ENCODE measurements around the gene PALM.
"Not testable (repeated sequence)": the region's sequence is repeated elsewhere in the genome, so short reads cannot be mapped to it uniquely, and the experiment has no call there.

The PALM gene

DNA sequence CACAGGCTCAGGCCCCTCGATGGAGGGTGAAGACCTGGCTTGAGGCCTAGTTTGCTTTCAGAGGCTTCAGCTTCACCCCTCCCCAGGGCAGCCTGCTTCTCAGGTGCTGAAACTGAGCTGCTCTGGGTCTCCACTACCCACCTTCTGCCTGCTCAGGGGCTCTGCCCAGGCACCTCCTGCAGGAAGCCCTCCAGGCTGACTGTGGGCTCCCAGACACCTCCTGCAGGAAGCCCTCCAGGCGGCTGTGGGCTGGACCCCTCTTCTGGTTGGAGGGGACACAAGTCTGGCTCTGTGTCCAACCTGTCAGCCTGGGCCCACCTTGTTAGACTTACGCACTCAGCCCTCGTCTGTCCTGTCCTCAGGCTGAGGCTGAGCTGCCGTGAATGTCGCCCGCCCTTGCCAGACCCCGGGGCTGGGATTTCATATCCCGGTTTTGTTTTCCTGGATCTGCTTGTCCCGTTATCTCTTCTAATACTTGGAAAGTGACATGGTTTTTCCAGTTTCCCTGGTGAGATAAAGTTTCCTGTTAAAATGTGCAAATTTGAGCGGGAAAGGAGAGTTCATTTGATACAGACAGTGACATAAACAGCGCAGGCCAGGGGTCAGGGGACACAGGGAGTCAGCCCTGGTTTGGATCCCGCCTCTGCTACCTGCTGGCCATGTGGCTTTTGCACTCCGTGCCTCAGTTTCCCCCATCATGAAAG lies 21.4 kb downstream of the PALM start:
- no peak overlapping the region for H3K9ac ChIP-seq (ENCODE audit: low read length in 5 of 5)
- H3K4me1 ChIP-seq (ENCODE audit: control insufficient read depth in 5 of 5, insufficient read depth in 5 of 5, low read length in 5 of 5) = peaks cover 0 to 18% (median 15%) of the 10 kb centered on the region in 5 donors
- H3K36me3 ChIP-seq (ENCODE audit: control insufficient read depth in 5 of 5, insufficient read depth in 5 of 5, low read length in 5 of 5) = peaks cover 0 to 65% (median 46%) of the 10 kb centered on the region in 5 donors
- no peak overlapping the region for H3K4me3 ChIP-seq (ENCODE audit: low read depth in 1 of 5, low read length in 5 of 5)
- no peaks in the 10 kb centered on the region for H3K9me3 ChIP-seq (ENCODE audit: control insufficient read depth in 5 of 5, low read length in 5 of 5)
- no peak overlapping the region for H3K27ac ChIP-seq (ENCODE audit: low read depth, low read length)
- no peaks in the 10 kb centered on the region for H3K27me3 ChIP-seq (ENCODE audit: control insufficient read depth in 5 of 5, insufficient read depth in 4 of 5, low read length in 5 of 5)

DNA sequence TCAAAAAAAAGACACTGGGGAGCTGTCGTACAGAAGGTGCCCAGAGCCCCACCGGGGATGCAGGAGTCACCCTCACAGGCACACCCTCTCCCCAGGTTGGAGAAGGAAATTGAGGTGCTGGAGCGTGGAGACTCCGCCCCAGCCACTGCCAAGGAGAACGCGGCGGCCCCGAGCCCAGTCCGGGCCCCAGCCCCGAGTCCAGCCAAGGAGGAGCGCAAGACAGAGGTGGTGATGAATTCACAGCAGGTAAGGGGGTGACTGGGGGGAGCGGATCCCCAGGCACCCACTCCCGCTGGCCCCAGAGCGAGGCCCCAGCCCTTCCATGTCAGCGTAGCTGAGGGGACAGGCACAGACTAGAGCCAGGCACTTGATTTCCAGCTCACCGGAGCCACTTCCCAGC lies 22.3 kb downstream of the PALM start:
- Histone ChIP-seq H3K27me3 (ENCODE audit: control insufficient read depth in 5 of 5, insufficient read depth in 4 of 5, low read length in 5 of 5) (no peaks in the 10 kb centered on the region), H3K4me1 (ENCODE audit: control insufficient read depth in 5 of 5, insufficient read depth in 5 of 5, low read length in 5 of 5) (peaks cover 0 to 18% (median 15%) of the 10 kb centered on the region in 5 donors), H3K4me3 (ENCODE audit: low read depth in 1 of 5, low read length in 5 of 5) (no peak overlapping the region), H3K9me3 (ENCODE audit: control insufficient read depth in 5 of 5, low read length in 5 of 5) (no peaks in the 10 kb centered on the region), H3K9ac (ENCODE audit: low read length in 5 of 5) (no peak overlapping the region), H3K27ac (ENCODE audit: low read depth, low read length) (no peak overlapping the region), H3K36me3 (ENCODE audit: control insufficient read depth in 5 of 5, insufficient read depth in 5 of 5, low read length in 5 of 5) (peaks cover 0 to 62% (median 46%) of the 10 kb centered on the region in 5 donors)

GRCh38 chr19:732148-733069 lies 23.7 kb downstream of the PALM start:
- H3K27me3 ChIP-seq (ENCODE audit: control insufficient read depth in 5 of 5, insufficient read depth in 4 of 5, low read length in 5 of 5) = no peaks in the 10 kb centered on the region
- no peaks in the 10 kb centered on the region for H3K9me3 ChIP-seq (ENCODE audit: control insufficient read depth in 5 of 5, low read length in 5 of 5)
- H3K9ac ChIP-seq (ENCODE audit: low read length in 5 of 5) = no peak overlapping the region
- peaks cover 0 to 15% (median 13%) of the 10 kb centered on the region in 5 donors for H3K4me1 ChIP-seq (ENCODE audit: control insufficient read depth in 5 of 5, insufficient read depth in 5 of 5, low read length in 5 of 5)
- no peak overlapping the region for H3K27ac ChIP-seq (ENCODE audit: low read depth, low read length)
- H3K36me3 ChIP-seq (ENCODE audit: control insufficient read depth in 5 of 5, insufficient read depth in 5 of 5, low read length in 5 of 5) = peaks cover 0 to 65% (median 44%) of the 10 kb centered on the region in 5 donors
- H3K4me3 ChIP-seq (ENCODE audit: low read depth in 1 of 5, low read length in 5 of 5) = no peak overlapping the region

DNA sequence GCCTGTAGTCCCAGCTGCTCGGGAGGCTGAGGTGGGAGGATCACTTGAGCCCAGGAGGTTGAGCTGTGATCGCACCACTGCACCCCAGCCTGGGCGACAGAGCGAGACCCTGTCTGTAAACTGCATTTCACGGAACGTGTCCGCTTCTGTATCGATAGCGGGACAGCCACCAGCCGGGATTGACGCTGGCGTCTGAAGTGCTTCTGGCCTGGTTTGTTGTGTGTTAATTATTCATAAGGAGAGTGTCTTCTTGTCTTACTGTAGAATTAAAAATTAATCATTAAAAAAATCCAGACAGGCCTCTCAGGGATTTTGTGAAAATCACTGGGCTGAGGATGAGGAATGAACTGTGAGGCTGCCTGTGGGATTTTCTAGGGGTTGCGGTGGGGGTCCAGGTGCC lies 26.0 kb downstream of the PALM start:
- Histone ChIP-seq H3K4me3 (ENCODE audit: low read depth in 1 of 5, low read length in 5 of 5) (no peak overlapping the region), H3K27ac (ENCODE audit: low read depth, low read length) (no peak overlapping the region), H3K4me1 (ENCODE audit: control insufficient read depth in 5 of 5, insufficient read depth in 5 of 5, low read length in 5 of 5) (peaks cover 0 to 4% (median 3%) of the 10 kb centered on the region in 5 donors), H3K27me3 (ENCODE audit: control insufficient read depth in 5 of 5, insufficient read depth in 4 of 5, low read length in 5 of 5) (no peaks in the 10 kb centered on the region), H3K36me3 (ENCODE audit: control insufficient read depth in 5 of 5, insufficient read depth in 5 of 5, low read length in 5 of 5) (peaks cover 0 to 55% (median 38%) of the 10 kb centered on the region in 5 donors), H3K9me3 (ENCODE audit: control insufficient read depth in 5 of 5, low read length in 5 of 5) (no peaks in the 10 kb centered on the region), H3K9ac (ENCODE audit: low read length in 5 of 5) (no peak overlapping the region)

- H3K4me1 ChIP-seq (ENCODE audit: control insufficient read depth in 5 of 5, insufficient read depth in 5 of 5, low read length in 5 of 5) = peaks cover 0 to 4% (median 3%) of the 10 kb centered on the region in 5 donors
- H3K27ac ChIP-seq (ENCODE audit: low read depth, low read length) = no peak overlapping the region
- no peak overlapping the region for H3K4me3 ChIP-seq (ENCODE audit: low read depth in 1 of 5, low read length in 5 of 5)
- no peak overlapping the region for H3K9ac ChIP-seq (ENCODE audit: low read length in 5 of 5)
- H3K27me3 ChIP-seq (ENCODE audit: control insufficient read depth in 5 of 5, insufficient read depth in 4 of 5, low read length in 5 of 5) = no peaks in the 10 kb centered on the region
- no peaks in the 10 kb centered on the region for H3K9me3 ChIP-seq (ENCODE audit: control insufficient read depth in 5 of 5, low read length in 5 of 5)
- H3K36me3 ChIP-seq (ENCODE audit: control insufficient read depth in 5 of 5, insufficient read depth in 5 of 5, low read length in 5 of 5) = peaks cover 0 to 52% (median 35%) of the 10 kb centered on the region in 5 donors
Observed at GRCh38 chr19:736125-736524, 27.4 kb downstream of the PALM start.

DNA sequence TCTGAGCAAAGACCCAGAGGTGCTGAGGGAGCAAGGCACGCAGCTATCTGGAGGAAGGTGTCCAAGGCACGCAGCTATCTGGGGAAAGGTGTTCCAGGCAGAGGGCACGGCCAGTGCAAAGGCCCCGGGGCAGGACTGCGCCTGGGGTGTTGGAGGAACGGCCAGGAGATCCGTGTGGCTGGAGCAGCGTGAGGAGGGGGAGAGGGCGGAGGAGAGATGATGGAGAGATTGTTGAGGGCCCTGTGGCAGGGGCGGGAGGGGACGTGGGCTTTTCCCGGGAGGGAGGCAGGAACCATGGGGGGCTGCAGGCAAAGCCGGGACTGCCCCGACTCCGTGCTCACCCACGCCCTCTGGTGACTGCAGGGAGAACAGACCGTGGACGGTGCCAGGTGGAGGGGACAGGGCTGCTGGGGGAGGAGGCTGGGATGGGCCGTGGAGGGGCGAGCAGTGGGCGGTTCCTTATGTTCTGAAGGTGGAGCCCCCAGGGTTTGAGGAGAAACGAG lies 28.9 kb downstream of the PALM start:
- Histone ChIP-seq H3K27ac (ENCODE audit: low read depth, low read length) (no peak overlapping the region), H3K4me3 (ENCODE audit: low read depth in 1 of 5, low read length in 5 of 5) (no peak overlapping the region), H3K4me1 (ENCODE audit: control insufficient read depth in 5 of 5, insufficient read depth in 5 of 5, low read length in 5 of 5) (peaks cover 0 to 5% (median 3%) of the 10 kb centered on the region in 5 donors), H3K9ac (ENCODE audit: low read length in 5 of 5) (no peak overlapping the region), H3K27me3 (ENCODE audit: control insufficient read depth in 5 of 5, insufficient read depth in 4 of 5, low read length in 5 of 5) (no peaks in the 10 kb centered on the region), H3K9me3 (ENCODE audit: control insufficient read depth in 5 of 5, low read length in 5 of 5) (no peaks in the 10 kb centered on the region), H3K36me3 (ENCODE audit: control insufficient read depth in 5 of 5, insufficient read depth in 5 of 5, low read length in 5 of 5) (peaks cover 0 to 42% (median 26%) of the 10 kb centered on the region in 5 donors)

DNA sequence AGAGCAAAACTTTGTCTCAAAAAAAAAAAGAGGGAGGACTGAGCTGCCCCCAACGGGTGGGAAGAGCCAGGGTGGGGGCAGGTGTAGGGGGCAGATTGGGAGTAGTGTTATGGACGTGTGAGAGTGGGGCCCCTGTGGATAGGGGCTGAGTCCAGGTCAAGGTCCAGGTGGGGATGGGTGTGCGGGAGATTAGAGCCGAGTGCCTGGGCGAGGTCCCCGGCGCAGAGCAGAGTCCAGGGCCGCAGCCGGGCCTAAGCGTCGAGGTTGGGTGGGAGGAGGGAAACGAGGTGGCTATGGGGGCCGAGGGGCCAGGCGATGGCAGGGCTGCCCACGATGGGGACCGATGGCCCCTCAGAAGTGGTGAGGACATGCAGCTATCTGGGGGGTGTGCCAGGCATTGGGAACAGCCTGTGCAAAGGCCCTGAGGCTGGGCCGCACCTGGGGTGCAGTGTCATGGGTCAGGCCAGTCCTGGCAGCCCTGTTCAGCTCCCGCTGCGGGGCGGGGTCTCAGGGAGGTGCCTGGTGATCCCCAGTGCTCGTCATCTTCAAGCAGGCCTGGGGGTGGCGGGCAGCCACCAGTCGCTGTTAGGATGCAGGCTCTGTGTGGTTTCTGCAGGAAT lies 29.9 kb downstream of the PALM start:
- Histone ChIP-seq H3K9ac (ENCODE audit: low read length in 5 of 5) (no peak overlapping the region), H3K9me3 (ENCODE audit: control insufficient read depth in 5 of 5, low read length in 5 of 5) (peaks cover 0 to 3% (median 0%) of the 10 kb centered on the region in 5 donors), H3K4me3 (ENCODE audit: low read depth in 1 of 5, low read length in 5 of 5) (no peak overlapping the region)

DNA sequence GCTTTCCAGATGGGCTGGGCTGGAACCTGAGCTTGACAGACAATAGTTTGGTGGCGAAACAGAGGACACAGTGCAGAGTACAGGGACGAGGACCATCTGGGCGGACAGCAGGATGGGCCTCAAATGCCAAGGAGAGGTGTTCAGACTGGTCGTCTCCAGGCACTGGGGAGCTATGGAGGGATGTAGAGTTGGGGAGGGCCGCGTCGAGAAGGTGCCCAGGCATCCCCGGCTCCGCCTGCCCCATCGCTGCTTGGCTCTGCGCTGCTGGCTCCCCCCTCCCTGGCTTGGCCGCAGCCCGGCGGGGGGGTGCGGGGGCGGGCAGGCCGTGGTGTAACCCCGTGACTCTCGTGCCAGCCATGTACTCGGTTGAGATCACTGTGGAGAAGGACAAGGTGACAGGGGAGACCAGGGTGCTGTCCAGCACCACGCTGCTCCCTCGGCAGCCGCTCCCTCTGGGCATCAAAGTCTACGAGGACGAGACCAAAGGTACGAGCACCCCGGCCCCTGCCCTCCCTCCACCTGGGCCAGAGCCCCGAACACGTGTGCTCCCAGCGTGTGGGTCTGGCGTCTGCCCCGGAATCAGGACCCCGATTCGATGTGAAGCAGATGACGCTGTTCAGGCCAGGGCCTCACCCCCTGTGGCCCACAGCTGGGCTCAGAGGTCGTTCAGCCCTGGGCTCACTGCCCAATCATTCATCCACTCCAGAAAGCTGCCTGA lies 31.4 kb downstream of the PALM start:
- H3K36me3 ChIP-seq (ENCODE audit: control insufficient read depth in 5 of 5, insufficient read depth in 5 of 5, low read length in 5 of 5) = peaks cover 0 to 32% (median 25%) of the 10 kb centered on the region in 5 donors
- no peak overlapping the region for H3K9ac ChIP-seq (ENCODE audit: low read length in 5 of 5)
- H3K27ac ChIP-seq (ENCODE audit: low read depth, low read length) = no peak overlapping the region
- no peaks in the 10 kb centered on the region for H3K27me3 ChIP-seq (ENCODE audit: control insufficient read depth in 5 of 5, insufficient read depth in 4 of 5, low read length in 5 of 5)
- peaks cover 0 to 3% (median 2%) of the 10 kb centered on the region in 5 donors for H3K9me3 ChIP-seq (ENCODE audit: control insufficient read depth in 5 of 5, low read length in 5 of 5)
- H3K4me3 ChIP-seq (ENCODE audit: low read depth in 1 of 5, low read length in 5 of 5) = no peak overlapping the region
- peaks cover 0 to 11% (median 8%) of the 10 kb centered on the region in 5 donors for H3K4me1 ChIP-seq (ENCODE audit: control insufficient read depth in 5 of 5, insufficient read depth in 5 of 5, low read length in 5 of 5)

More for the DNA sequence above, 29.9 kb downstream of the PALM start:
- Histone ChIP-seq H3K36me3 (ENCODE audit: control insufficient read depth in 5 of 5, insufficient read depth in 5 of 5, low read length in 5 of 5) (peaks cover 0 to 40% (median 25%) of the 10 kb centered on the region in 5 donors), H3K27ac (ENCODE audit: low read depth, low read length) (no peak overlapping the region), H3K27me3 (ENCODE audit: control insufficient read depth in 5 of 5, insufficient read depth in 4 of 5, low read length in 5 of 5) (no peaks in the 10 kb centered on the region), H3K4me1 (ENCODE audit: control insufficient read depth in 5 of 5, insufficient read depth in 5 of 5, low read length in 5 of 5) (peaks cover 0 to 12% (median 11%) of the 10 kb centered on the region in 5 donors)

DNA sequence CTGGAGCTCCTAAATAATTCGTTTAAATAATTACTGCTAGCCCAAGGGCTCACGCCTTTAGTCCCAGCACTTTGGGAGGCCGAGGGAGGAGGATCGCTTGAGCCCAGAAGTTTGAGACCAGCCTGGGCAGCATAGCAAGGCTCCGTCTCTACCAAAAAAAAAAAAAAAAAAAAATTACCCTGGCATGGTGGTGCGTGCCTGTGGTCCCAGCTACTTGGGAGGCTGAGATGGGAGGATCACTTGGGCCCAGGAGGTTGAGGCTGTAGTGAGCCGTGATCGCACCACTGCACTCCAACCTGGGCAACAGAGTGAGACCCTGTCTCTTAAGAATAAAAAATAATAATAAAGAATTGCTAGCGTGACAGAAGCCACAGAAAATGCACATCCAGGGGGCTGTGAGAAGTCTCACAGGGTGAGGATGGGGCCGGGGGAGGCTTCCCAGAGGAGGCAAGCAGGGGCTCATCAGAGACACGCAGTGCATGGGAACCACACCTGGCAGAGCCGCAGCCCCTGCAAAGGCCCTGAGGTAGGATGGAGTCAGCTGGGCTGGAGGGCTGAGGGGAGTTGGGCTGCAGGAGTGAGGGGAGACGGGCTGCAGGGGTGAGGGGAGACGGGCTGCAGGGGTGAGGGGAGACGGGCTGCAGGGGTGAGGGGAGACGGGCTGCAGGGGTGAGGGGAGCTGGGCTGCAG lies 32.2 kb downstream of the PALM start:
- Histone ChIP-seq H3K36me3 (ENCODE audit: control insufficient read depth in 5 of 5, insufficient read depth in 5 of 5, low read length in 5 of 5) (peaks cover 0 to 30% (median 23%) of the 10 kb centered on the region in 5 donors), H3K4me1 (ENCODE audit: control insufficient read depth in 5 of 5, insufficient read depth in 5 of 5, low read length in 5 of 5) (peaks cover 0 to 11% (median 8%) of the 10 kb centered on the region in 5 donors)
- not testable (repeated sequence) for H3K4me3 ChIP-seq (ENCODE audit: low read depth in 1 of 5, low read length in 5 of 5); H3K9ac ChIP-seq (ENCODE audit: low read length in 5 of 5); H3K27me3 ChIP-seq (ENCODE audit: control insufficient read depth in 5 of 5, insufficient read depth in 4 of 5, low read length in 5 of 5); H3K9me3 ChIP-seq (ENCODE audit: control insufficient read depth in 5 of 5, low read length in 5 of 5); H3K27ac ChIP-seq (ENCODE audit: low read depth, low read length)
